GM12891 (cell line): ENCODE data around the gene AIFM2.
"Not testable (repeated sequence)": the region's sequence is repeated elsewhere in the genome, so short reads cannot be mapped to it uniquely, and the experiment has no call there.

Experiments used
- PAX5 ChIP-seq: IDR thresholded peaks from 2 replicates; pipeline ENCODE4 v1.6.1; 2011; ENCODE audit warnings: low read length, moderate library complexity, mild to moderate bottlenecking; ENCODE audit not compliant: insufficient read depth, severe bottlenecking
- POLR2A ChIP-seq: IDR thresholded peaks from 2 replicates; pipeline ENCODE4 v1.6.1; 2011; ENCODE audit warnings: low read depth, low read length, control low read depth
- POLR2AphosphoS5 ChIP-seq: IDR thresholded peaks from 2 replicates; pipeline ENCODE4 v1.6.1; 2011; ENCODE audit warnings: low read depth, low read length, control low read depth
- POU2F2 ChIP-seq: IDR thresholded peaks from 2 replicates; pipeline ENCODE4 v1.6.1; 2011; ENCODE audit warnings: low read depth, mild to moderate bottlenecking, control low read depth, low read length, moderate library complexity
- SPI1 ChIP-seq: IDR thresholded peaks from 2 replicates; pipeline ENCODE4 v1.6.1; 2011; ENCODE audit warnings: low read depth, low read length, control low read depth
- TAF1 ChIP-seq: IDR thresholded peaks from 2 replicates; pipeline ENCODE4 v1.6.1; 2011; ENCODE audit warnings: low read depth, low read length, control low read depth

GRCh38 chr10:70159366-70159765, 26.7 kb upstream of the AIFM2 start:
- not testable (repeated sequence) for TF ChIP-seq POLR2AphosphoS5, POLR2A, TAF1, SPI1, PAX5, POU2F2
